ENCODE results near the gene SLAMF8.

Gene SLAMF8

GRCh38 chr1:159841749-159842148, 15.1 kb downstream of the SLAMF8 start:
- TF ChIP-seq POLR2AphosphoS5 (IDR thresholded peaks at IDR 0.05; ENCODE audit: low read depth, low read length) (no peak), REST (IDR thresholded peaks at IDR 0.05; ENCODE audit: insufficient read depth in 1 of 2, low read depth in 2 of 2, low read length in 2 of 2) (no peak)

GRCh38 chr1:159843459-159843858, 16.8 kb downstream of the SLAMF8 start:
- no peak for TF ChIP-seq FOXP2 (optimal IDR thresholded peaks at IDR 0.05; ENCODE audit: borderline replicate concordance, extremely low read depth, extremely low read length, insufficient read depth)
- no peak for TF ChIP-seq TAF1 (IDR thresholded peaks at IDR 0.05; ENCODE audit: borderline replicate concordance, insufficient read depth, low read length)

- TF ChIP-seq POLR2AphosphoS5 (IDR thresholded peaks at IDR 0.05; ENCODE audit: low read depth, low read length) (no peak), FOXP2 (optimal IDR thresholded peaks at IDR 0.05; ENCODE audit: borderline replicate concordance, extremely low read depth, extremely low read length, insufficient read depth) (no peak), REST (IDR thresholded peaks at IDR 0.05; ENCODE audit: insufficient read depth in 1 of 2, low read depth in 2 of 2, low read length in 2 of 2) (no peak), TAF1 (IDR thresholded peaks at IDR 0.05; ENCODE audit: borderline replicate concordance, insufficient read depth, low read length) (no peak), SIN3A (IDR thresholded peaks at IDR 0.05; ENCODE audit: borderline replicate concordance, insufficient read depth, low read length) (no peak)
These were observed 19.3 kb downstream of the SLAMF8 start for GRCh38 chr1:159845751-159846629.

- TF ChIP-seq POLR2AphosphoS5 (IDR thresholded peaks at IDR 0.05; ENCODE audit: low read depth, low read length) (no peak), REST (IDR thresholded peaks at IDR 0.05; ENCODE audit: insufficient read depth in 1 of 2, low read depth in 2 of 2, low read length in 2 of 2) (no peak), TAF1 (IDR thresholded peaks at IDR 0.05; ENCODE audit: borderline replicate concordance, insufficient read depth, low read length) (no peak), SIN3A (IDR thresholded peaks at IDR 0.05; ENCODE audit: borderline replicate concordance, insufficient read depth, low read length) (no peak), FOXP2 (optimal IDR thresholded peaks at IDR 0.05; ENCODE audit: borderline replicate concordance, extremely low read depth, extremely low read length, insufficient read depth) (no peak)
These were observed 20.6 kb downstream of the SLAMF8 start for GRCh38 chr1:159847231-159847630.

- no peak for TF ChIP-seq SIN3A (IDR thresholded peaks at IDR 0.05; ENCODE audit: borderline replicate concordance, insufficient read depth, low read length)
- TF ChIP-seq TAF1 (IDR thresholded peaks at IDR 0.05; ENCODE audit: borderline replicate concordance, insufficient read depth, low read length) = no peak
- no peak for TF ChIP-seq REST (IDR thresholded peaks at IDR 0.05; ENCODE audit: insufficient read depth in 1 of 2, low read depth in 2 of 2, low read length in 2 of 2)
- no peak for TF ChIP-seq POLR2AphosphoS5 (IDR thresholded peaks at IDR 0.05; ENCODE audit: low read depth, low read length)
- TF ChIP-seq FOXP2 (optimal IDR thresholded peaks at IDR 0.05; ENCODE audit: borderline replicate concordance, extremely low read depth, extremely low read length, insufficient read depth) = no peak
These were observed 21.7 kb downstream of the SLAMF8 start for GRCh38 chr1:159848326-159848725.
